Panc1 (cell line): Measurements from ENCODE around the gene TMEM184C. TPM values are rescaled to one million over a fixed set of nuclear protein-coding genes. Genes with fewer than 3 reads are reported as not detected.

Source experiments
- ATAC-seq: fragments of 200-7000 bp; cut with Tn5 transposase; 2 replicates; pipeline ENCODE4 v1.9.1; 2020; ENCODE audit warnings: mild to moderate bottlenecking, moderate library complexity
- BruUV-seq: library from RNA; stranded (reverse); fragments of 400-500 nt; replicated peaks from 2 replicates; lab custom pipeline; 2021; lab: Mats Ljungman, UMichigan
- CTCF ChIA-PET: fragments of 300-600 bp; sonication (Branson Sonifier 250); formaldehyde crosslinking; loops from one replicate; lab custom pipeline; 2022; ENCODE audit warnings: antibody characterized with exemption; lab: Charles Lee
- POLR2A ChIA-PET: fragments of 300-600 bp; sonication (Branson Sonifier 250); formaldehyde crosslinking; loops from one replicate; lab custom pipeline; 2022; ENCODE audit warnings: antibody characterized with exemption; lab: Charles Lee
- DNase-seq: peaks from one replicate; pipeline ENCODE4 v3.0.0-alpha.2; 2010; ENCODE audit warnings: low read depth, low spot score
- H3K27ac ChIP-seq: 2 replicates; pipeline ENCODE4 v1.5.1; 2011; ENCODE audit warnings: mild to moderate bottlenecking, low read length, inconsistent platforms
- H3K27me3 ChIP-seq: fragments of 200-500 bp; sonication (Bioruptor generic); 2 replicates; pipeline ENCODE4 v1.6.0; 2014; ENCODE audit warnings: low read length, inconsistent platforms; ENCODE audit not compliant: control insufficient read depth, insufficient read depth
- H3K36me3 ChIP-seq: fragments of 200-500 bp; sonication (Bioruptor generic); 2 replicates; pipeline ENCODE4 v1.5.1; 2014; ENCODE audit warnings: inconsistent platforms, mild to moderate bottlenecking, low read length, moderate library complexity; ENCODE audit not compliant: control insufficient read depth, insufficient read depth
- H3K4me1 ChIP-seq: 2 replicates; pipeline ENCODE4 v1.5.1; 2011; ENCODE audit warnings: inconsistent platforms, mild to moderate bottlenecking, low read length, moderate library complexity; ENCODE audit not compliant: control insufficient read depth, insufficient read depth
- H3K4me3 ChIP-seq, 2 experiments: 2 replicates each; pipeline ENCODE4 v1.5.1; 2011 to 2012; ENCODE audit warnings: low read depth in 2 of 2, low read length in 2 of 2, mild to moderate bottlenecking in 2 of 2, inconsistent platforms in 1 of 2, moderate library complexity in 1 of 2
- H3K9me3 ChIP-seq: fragments of 200-500 bp; sonication (Bioruptor generic); 2 replicates; pipeline ENCODE4 v1.5.1; 2014; ENCODE audit warnings: low read depth, mild to moderate bottlenecking, inconsistent platforms, low read length, moderate library complexity; ENCODE audit not compliant: control insufficient read depth, insufficient read depth
- POLR2AphosphoS5 ChIP-seq: IDR thresholded peaks from 2 replicates; pipeline ENCODE4 v1.6.1; 2012; ENCODE audit warnings: mild to moderate bottlenecking, low read depth, low read length, moderate library complexity
- REST ChIP-seq, 2 experiments: IDR thresholded peaks; 2 replicates each; pipeline ENCODE4 v1.6.1; 2011 to 2012; ENCODE audit warnings: low read depth in 2 of 2, control low read depth in 1 of 2, low read length in 1 of 2, mild to moderate bottlenecking in 1 of 2, moderate library complexity in 1 of 2; ENCODE audit not compliant: insufficient read depth in 1 of 2
- SIN3A ChIP-seq: IDR thresholded peaks from 2 replicates; pipeline ENCODE4 v1.6.1; 2012; ENCODE audit warnings: low read depth, mild to moderate bottlenecking, low read length, moderate library complexity, borderline replicate concordance; ENCODE audit not compliant: insufficient read depth
- TCF7L2 ChIP-seq: IDR thresholded peaks from 2 replicates; pipeline ENCODE4 v1.6.1; 2011; ENCODE audit warnings: mild to moderate bottlenecking, low read depth, low read length, inconsistent platforms
- in situ Hi-C: cut with HindIII; loops from 2 replicates; pipeline ENCODE4 v1.10.0; 2016; ENCODE audit warnings: low sequenced_read_pairs, low pct_unique_long_range_greater_than_20kb
- intact Hi-C: fragments of 100-400 bp; cut with micrococcal nuclease; formaldehyde crosslinking; loops from one replicate; pipeline ENCODE4 v1.10.0; 2022; ENCODE audit not compliant: unreplicated experiment
- total RNA-seq: library from RNA; stranded (reverse); gene quantifications from one replicate; pipeline ENCODE4 v1.2.1, GENCODE V29; 2021; ENCODE audit not compliant: unreplicated experiment
- TF ChIP-seq, protein P1 (sequence below): fragments of 450-650 bp; IDR thresholded peaks from 2 replicates; pipeline ENCODE4 v1.5.1; 2017; ENCODE audit warnings: mild to moderate bottlenecking

The TMEM184C gene
- total RNA-seq, 1 experiment from 2014 or later = 26.5 TPM

- DNase-seq (no peak), ATAC-seq (no peak)
- no peaks in the 10 kb centered on the region for H3K4me1 ChIP-seq
- H3K27me3 ChIP-seq = no peaks in the 10 kb centered on the region
- in situ Hi-C loops (no loop called here), intact Hi-C loops (no loop called here)
- peaks cover 27% of the 10 kb centered on the region for H3K36me3 ChIP-seq
- H3K27ac ChIP-seq = no peak overlapping the region
- TF ChIP-seq POLR2AphosphoS5 = no peak
- TF ChIP-seq REST (IDR thresholded peaks at IDR 0.05; ENCODE audit: insufficient read depth in 1 of 2, low read depth in 2 of 2, low read length in 1 of 2) = no peak
- TF ChIP-seq, protein P1, sequence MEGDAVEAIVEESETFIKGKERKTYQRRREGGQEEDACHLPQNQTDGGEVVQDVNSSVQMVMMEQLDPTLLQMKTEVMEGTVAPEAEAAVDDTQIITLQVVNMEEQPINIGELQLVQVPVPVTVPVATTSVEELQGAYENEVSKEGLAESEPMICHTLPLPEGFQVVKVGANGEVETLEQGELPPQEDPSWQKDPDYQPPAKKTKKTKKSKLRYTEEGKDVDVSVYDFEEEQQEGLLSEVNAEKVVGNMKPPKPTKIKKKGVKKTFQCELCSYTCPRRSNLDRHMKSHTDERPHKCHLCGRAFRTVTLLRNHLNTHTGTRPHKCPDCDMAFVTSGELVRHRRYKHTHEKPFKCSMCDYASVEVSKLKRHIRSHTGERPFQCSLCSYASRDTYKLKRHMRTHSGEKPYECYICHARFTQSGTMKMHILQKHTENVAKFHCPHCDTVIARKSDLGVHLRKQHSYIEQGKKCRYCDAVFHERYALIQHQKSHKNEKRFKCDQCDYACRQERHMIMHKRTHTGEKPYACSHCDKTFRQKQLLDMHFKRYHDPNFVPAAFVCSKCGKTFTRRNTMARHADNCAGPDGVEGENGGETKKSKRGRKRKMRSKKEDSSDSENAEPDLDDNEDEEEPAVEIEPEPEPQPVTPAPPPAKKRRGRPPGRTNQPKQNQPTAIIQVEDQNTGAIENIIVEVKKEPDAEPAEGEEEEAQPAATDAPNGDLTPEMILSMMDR = no peak
- no peak for TF ChIP-seq SIN3A
- no peak for TF ChIP-seq TCF7L2
- POLR2A ChIA-PET = no interaction called here
- no peaks in the 10 kb centered on the region for H3K9me3 ChIP-seq
- no TSS peak for BruUV-seq
- CTCF ChIA-PET = no interaction called here
- no peak overlapping the region for H3K4me3 ChIP-seq
Measured at GRCh38 chr4:147633113-147633512, 15.9 kb downstream of the TMEM184C start.

DNA sequence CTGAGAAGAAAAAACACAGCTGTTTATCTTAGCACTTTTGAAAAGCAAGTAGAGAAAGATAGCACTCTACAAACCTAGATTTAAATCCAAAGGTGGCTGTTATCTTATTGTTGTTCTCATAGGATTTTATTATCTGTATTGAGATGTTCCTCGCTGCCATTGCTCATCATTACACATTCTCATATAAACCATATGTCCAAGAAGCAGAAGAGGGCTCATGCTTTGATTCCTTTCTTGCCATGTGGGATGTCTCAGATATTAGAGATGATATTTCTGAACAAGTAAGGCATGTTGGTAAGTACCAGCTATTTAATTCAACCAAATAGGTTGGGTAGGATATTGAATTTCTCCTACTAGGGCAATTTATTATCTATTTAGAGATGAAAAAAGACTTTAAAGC lies 16.4 kb downstream of the TMEM184C start:
- CTCF ChIA-PET = no interaction called here
- no peaks in the 10 kb centered on the region for H3K4me1 ChIP-seq
- in situ Hi-C loops (no loop called here), intact Hi-C loops (no loop called here)
- no TSS peak for BruUV-seq
- H3K27ac ChIP-seq = no peak overlapping the region
- H3K27me3 ChIP-seq = no peaks in the 10 kb centered on the region
- DNase-seq (no peak), ATAC-seq (no peak)
- POLR2A ChIA-PET = no interaction called here
- H3K9me3 ChIP-seq = no peaks in the 10 kb centered on the region
- TF ChIP-seq POLR2AphosphoS5 = no peak
- TF ChIP-seq, protein P1 = no peak
- no peak for TF ChIP-seq TCF7L2
- no peak for TF ChIP-seq REST (IDR thresholded peaks at IDR 0.05; ENCODE audit: insufficient read depth in 1 of 2, low read depth in 2 of 2, low read length in 1 of 2)
- TF ChIP-seq SIN3A = no peak
- no peak overlapping the region for H3K4me3 ChIP-seq
- peaks cover 24% of the 10 kb centered on the region for H3K36me3 ChIP-seq
